ENCODE results near the gene COL13A1.

Gene COL13A1

GRCh38 chr10:69792341-69792740 lies 9.4 kb upstream of the COL13A1 start:
- no peak for DNase-seq

- no peak for DNase-seq
These were observed 7.0 kb upstream of the COL13A1 start for GRCh38 chr10:69794673-69795072.

GRCh38 chr10:69795242-69795934 lies 6.3 kb upstream of the COL13A1 start:
- DNase-seq: no peak

GRCh38 chr10:69797959-69798358 lies 3.7 kb upstream of the COL13A1 start:
- no peak for DNase-seq

- no peak for DNase-seq
These were observed 1.6 kb upstream of the COL13A1 start for GRCh38 chr10:69800109-69800508.

GRCh38 chr10:69800665-69801064 lies 1.0 kb upstream of the COL13A1 start:
- DNase-seq: no peak

GRCh38 chr10:69801094-69801433 lies 642 bp upstream of the COL13A1 start:
- no peak for DNase-seq

- DNase-seq: no peak
These were observed 887 bp downstream of the COL13A1 start for GRCh38 chr10:69802424-69803161.

- no peak for DNase-seq
These were observed 2.1 kb downstream of the COL13A1 start for GRCh38 chr10:69803809-69804208.

- DNase-seq: no peak
These were observed 3.1 kb downstream of the COL13A1 start for GRCh38 chr10:69804775-69805174.

GRCh38 chr10:69807122-69807521 lies 5.4 kb downstream of the COL13A1 start:
- DNase-seq: no peak

- no peak for DNase-seq
These were observed 6.0 kb downstream of the COL13A1 start for GRCh38 chr10:69807696-69808095.

GRCh38 chr10:69809318-69809717 lies 7.6 kb downstream of the COL13A1 start:
- DNase-seq: no peak

GRCh38 chr10:69810097-69810496 lies 8.4 kb downstream of the COL13A1 start:
- no peak for DNase-seq

GRCh38 chr10:69810675-69811397 lies 9.1 kb downstream of the COL13A1 start:
- DNase-seq: no peak

GRCh38 chr10:69813632-69814031 lies 11.9 kb downstream of the COL13A1 start:
- DNase-seq: no peak

- DNase-seq: no peak
These were observed 12.5 kb downstream of the COL13A1 start for GRCh38 chr10:69814251-69814650.

GRCh38 chr10:69815104-69815503 lies 13.4 kb downstream of the COL13A1 start:
- DNase-seq: no peak

GRCh38 chr10:69816521-69816920 lies 14.8 kb downstream of the COL13A1 start:
- no peak for DNase-seq

- no peak for DNase-seq
These were observed 15.4 kb downstream of the COL13A1 start for GRCh38 chr10:69817078-69817581.

- DNase-seq: no peak
These were observed 17.1 kb downstream of the COL13A1 start for GRCh38 chr10:69818676-69819239.

- DNase-seq: no peak
These were observed 18.2 kb downstream of the COL13A1 start for GRCh38 chr10:69819716-69820506.

GRCh38 chr10:69820817-69821216 lies 19.1 kb downstream of the COL13A1 start:
- no peak for DNase-seq

Measured in SIG-M5 (cell line).